SK-N-SH treated with all-trans-retinoic acid at 6 μM for 48 hours (cell line): ENCODE data around the gene ZAR1.

ENCODE experiments used
- ARNTL ChIP-seq: fragments of 450-650 bp; formaldehyde crosslinking; IDR thresholded peaks from 2 replicates; pipeline ENCODE4 v1.5.0; 2020; ENCODE audit warnings: low read depth, mild to moderate bottlenecking, moderate library complexity, borderline replicate concordance
- PATZ1 ChIP-seq: fragments of 250-450 bp; sonication (Bioruptor Pico); IDR thresholded peaks from 2 replicates; pipeline ENCODE4 v1.8.0; 2020; ENCODE audit warnings: mild to moderate bottlenecking, moderate library complexity, borderline replicate concordance
- TSHZ2 ChIP-seq: fragments of 250-450 bp; sonication (Bioruptor Pico); IDR thresholded peaks from 2 replicates; pipeline ENCODE4 v1.5.0; 2020; ENCODE audit warnings: mild to moderate bottlenecking, moderate library complexity

- no peak for TF ChIP-seq ARNTL (CRISPR knock-in tag)
- no peak for TF ChIP-seq PATZ1 (CRISPR knock-in tag)
- no peak for TF ChIP-seq TSHZ2 (CRISPR knock-in tag)
These were observed 13.9 kb downstream of the ZAR1 start for GRCh38 chr4:48504026-48504330.
